GM10266 (cell line): Measurements from ENCODE around the gene CCDC124.

Experiments
- DNase-seq: peaks from one replicate; pipeline ENCODE4 v3.0.0; 2012; ENCODE audit errors: extremely low spot score
- CTCF ChIP-seq: IDR thresholded peaks from 2 replicates; pipeline ENCODE4 v1.5.1; 2012; ENCODE audit warnings: mild to moderate bottlenecking, low read depth; ENCODE audit not compliant: control insufficient read depth, insufficient read depth; ENCODE audit errors: missing control alignments

The CCDC124 gene

GRCh38 chr19:17938092-17938845 is 5.5 kb downstream of the CCDC124 start:
- TF ChIP-seq CTCF = peak; percentile 97
- peak; percentile 92 for DNase-seq

- DNase-seq = no peak
- TF ChIP-seq CTCF = no peak
Measured at GRCh38 chr19:17942181-17942580, 9.4 kb downstream of the CCDC124 start.

GRCh38 chr19:17942582-17943273 is 9.9 kb downstream of the CCDC124 start:
- DNase-seq = no peak
- no peak for TF ChIP-seq CTCF

- no peak for TF ChIP-seq CTCF
- no peak for DNase-seq
Measured at GRCh38 chr19:17943274-17944221, 10.7 kb downstream of the CCDC124 start.

GRCh38 chr19:17944301-17944700 is 11.5 kb downstream of the CCDC124 start:
- no peak for DNase-seq
- no peak for TF ChIP-seq CTCF

- peak; percentile 82 for DNase-seq
Measured at GRCh38 chr19:17946965-17947784, 14.4 kb downstream of the CCDC124 start.

More at GRCh38 chr19:17946965-17947784, 14.4 kb downstream of the CCDC124 start:
- TF ChIP-seq CTCF = no peak
